Measurements from ENCODE around the gene NEO1. TPM values are rescaled to one million over a fixed set of nuclear protein-coding genes. Genes with fewer than 3 reads are reported as not detected.

The NEO1 gene
- total RNA-seq, 1 experiment from 2014 or later, result 12.4 TPM

DNA sequence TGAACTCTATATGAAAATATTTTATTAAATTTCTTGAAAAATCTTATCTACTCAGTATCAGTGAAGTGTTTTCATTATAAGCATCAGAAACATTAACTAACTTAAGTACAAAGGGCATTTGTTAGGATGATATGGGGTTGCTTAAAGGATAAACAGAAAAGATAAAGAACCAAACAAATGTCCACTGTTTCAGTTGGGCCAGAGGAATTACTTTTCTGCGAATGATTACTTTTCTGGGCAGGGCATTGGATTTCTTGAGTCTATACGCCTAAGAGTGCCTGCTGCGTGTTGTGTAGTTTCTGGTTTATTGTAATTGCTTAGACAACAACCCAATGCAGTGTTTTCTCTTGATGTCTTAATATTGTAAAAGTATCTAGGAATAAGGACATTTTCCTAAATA, 52.8 kb downstream of the NEO1 start:
- Histone ChIP-seq H3K36me3 (ENCODE audit: control insufficient read depth, insufficient read depth, low read length) (no peaks in the 10 kb centered on the region), H3K9me3 (no peaks in the 10 kb centered on the region), H3K27me3 (replicated peaks; ENCODE audit: control insufficient read depth, insufficient read depth, low read length) (no peaks in the 10 kb centered on the region), H3K4me1 (peaks cover 10% of the 10 kb centered on the region; the same call in 1 of the 2 replicates), H3K4me3 (ENCODE audit: low read depth, low read length) (no peak overlapping the region)
- H3K4me3 Mint-ChIP-seq (ENCODE audit: unreplicated experiment), result no peak overlapping the region
- no peak for DNase-seq
- BruUV-seq (replicated peaks), result no TSS peak
- no peak overlapping the region for H3K27ac Mint-ChIP-seq (ENCODE audit: unreplicated experiment)
- TF ChIP-seq, protein P1, sequence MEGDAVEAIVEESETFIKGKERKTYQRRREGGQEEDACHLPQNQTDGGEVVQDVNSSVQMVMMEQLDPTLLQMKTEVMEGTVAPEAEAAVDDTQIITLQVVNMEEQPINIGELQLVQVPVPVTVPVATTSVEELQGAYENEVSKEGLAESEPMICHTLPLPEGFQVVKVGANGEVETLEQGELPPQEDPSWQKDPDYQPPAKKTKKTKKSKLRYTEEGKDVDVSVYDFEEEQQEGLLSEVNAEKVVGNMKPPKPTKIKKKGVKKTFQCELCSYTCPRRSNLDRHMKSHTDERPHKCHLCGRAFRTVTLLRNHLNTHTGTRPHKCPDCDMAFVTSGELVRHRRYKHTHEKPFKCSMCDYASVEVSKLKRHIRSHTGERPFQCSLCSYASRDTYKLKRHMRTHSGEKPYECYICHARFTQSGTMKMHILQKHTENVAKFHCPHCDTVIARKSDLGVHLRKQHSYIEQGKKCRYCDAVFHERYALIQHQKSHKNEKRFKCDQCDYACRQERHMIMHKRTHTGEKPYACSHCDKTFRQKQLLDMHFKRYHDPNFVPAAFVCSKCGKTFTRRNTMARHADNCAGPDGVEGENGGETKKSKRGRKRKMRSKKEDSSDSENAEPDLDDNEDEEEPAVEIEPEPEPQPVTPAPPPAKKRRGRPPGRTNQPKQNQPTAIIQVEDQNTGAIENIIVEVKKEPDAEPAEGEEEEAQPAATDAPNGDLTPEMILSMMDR (IDR thresholded peaks at IDR 0.05; ENCODE audit: insufficient read depth in 1 of 2, low read depth in 1 of 2, low read length in 1 of 2, severe bottlenecking in 1 of 2, unreplicated experiment in 1 of 2), result no peak
- intact Hi-C loops (cut with micrococcal nuclease; ENCODE audit: unreplicated experiment), result no loop called here
- H3K4me1 Mint-ChIP-seq (ENCODE audit: low read depth, unreplicated experiment), result peaks cover 5% of the 10 kb centered on the region
- peaks cover 7% of the 10 kb centered on the region for H3K27me3 Mint-ChIP-seq (ENCODE audit: insufficient read depth, unreplicated experiment)
- ChIA-PET CTCF (no interaction called here), POLR2A (no interaction called here)
- H3K9me3 Mint-ChIP-seq (ENCODE audit: unreplicated experiment), result no peaks in the 10 kb centered on the region
- H3K36me3 Mint-ChIP-seq (ENCODE audit: insufficient read depth, unreplicated experiment), result no peaks in the 10 kb centered on the region

DNA sequence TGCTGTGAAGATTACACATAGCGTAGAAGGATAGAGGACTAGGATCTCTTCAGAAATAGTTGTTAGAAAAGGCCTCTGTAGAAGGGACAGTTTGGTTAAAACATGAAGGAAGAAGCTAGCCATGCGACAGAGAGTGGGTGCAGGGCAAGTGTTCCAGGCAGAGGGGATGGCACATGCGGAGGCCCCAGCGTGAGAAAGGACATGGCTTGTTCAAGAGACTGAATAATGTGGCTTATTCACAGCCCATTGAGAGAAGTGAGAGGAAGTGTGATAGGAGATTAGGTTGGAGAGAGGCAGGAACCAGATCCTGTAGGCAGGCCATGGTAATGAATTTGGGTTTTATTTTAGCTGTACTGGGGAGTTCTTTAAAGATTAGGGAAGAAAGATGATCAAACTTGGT, 56.4 kb downstream of the NEO1 start:
- no peak for DNase-seq
- Histone ChIP-seq H3K36me3 (ENCODE audit: control insufficient read depth, insufficient read depth, low read length) (no peaks in the 10 kb centered on the region), H3K9me3 (no peaks in the 10 kb centered on the region), H3K27me3 (replicated peaks; ENCODE audit: control insufficient read depth, insufficient read depth, low read length) (no peaks in the 10 kb centered on the region), H3K4me1 (no peaks in the 10 kb centered on the region), H3K4me3 (ENCODE audit: low read depth, low read length) (no peak overlapping the region)
- no TSS peak for BruUV-seq (replicated peaks)
- Mint-ChIP-seq H3K4me3 (ENCODE audit: unreplicated experiment) (no peak overlapping the region), H3K27me3 (ENCODE audit: insufficient read depth, unreplicated experiment) (peaks cover 7% of the 10 kb centered on the region), H3K36me3 (ENCODE audit: insufficient read depth, unreplicated experiment) (no peaks in the 10 kb centered on the region), H3K4me1 (ENCODE audit: low read depth, unreplicated experiment) (peaks cover 10% of the 10 kb centered on the region), H3K9me3 (ENCODE audit: unreplicated experiment) (no peaks in the 10 kb centered on the region), H3K27ac (ENCODE audit: unreplicated experiment) (no peak overlapping the region)
- TF ChIP-seq, protein P1 (IDR thresholded peaks at IDR 0.05; ENCODE audit: insufficient read depth in 1 of 2, low read depth in 1 of 2, low read length in 1 of 2, severe bottlenecking in 1 of 2, unreplicated experiment in 1 of 2), result no peak
- intact Hi-C loops (cut with micrococcal nuclease; ENCODE audit: unreplicated experiment), result no loop called here
- ChIA-PET CTCF (no interaction called here), POLR2A (no interaction called here)

DNA sequence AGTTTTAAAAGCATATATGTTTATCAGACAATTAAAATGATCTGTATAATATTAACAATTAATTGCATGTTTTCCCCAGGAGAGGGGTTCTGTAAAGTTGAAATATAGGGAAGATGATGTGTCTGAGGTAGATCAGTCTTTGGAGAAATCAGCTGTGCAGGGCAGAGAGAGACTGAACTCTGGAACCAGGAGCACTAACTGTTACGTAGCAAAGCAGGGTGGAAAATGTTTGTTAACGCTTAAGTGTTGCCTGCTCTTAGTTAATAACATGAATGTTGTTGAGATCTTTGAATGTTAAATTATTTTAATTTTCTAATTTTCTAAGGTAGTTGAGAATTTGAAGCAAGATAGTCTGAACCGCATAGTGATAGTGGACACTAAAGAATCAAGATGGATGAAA, 57.5 kb downstream of the NEO1 start:
- Histone ChIP-seq H3K4me1 (no peaks in the 10 kb centered on the region), H3K27me3 (replicated peaks; ENCODE audit: control insufficient read depth, insufficient read depth, low read length) (no peaks in the 10 kb centered on the region), H3K36me3 (ENCODE audit: control insufficient read depth, insufficient read depth, low read length) (no peaks in the 10 kb centered on the region), H3K9me3 (no peaks in the 10 kb centered on the region), H3K4me3 (ENCODE audit: low read depth, low read length) (no peak overlapping the region)
- intact Hi-C loops (cut with micrococcal nuclease; ENCODE audit: unreplicated experiment), result no loop called here
- Mint-ChIP-seq H3K9me3 (ENCODE audit: unreplicated experiment) (no peaks in the 10 kb centered on the region), H3K4me3 (ENCODE audit: unreplicated experiment) (no peak overlapping the region), H3K27ac (ENCODE audit: unreplicated experiment) (no peak overlapping the region), H3K36me3 (ENCODE audit: insufficient read depth, unreplicated experiment) (no peaks in the 10 kb centered on the region), H3K27me3 (ENCODE audit: insufficient read depth, unreplicated experiment) (peaks cover 7% of the 10 kb centered on the region), H3K4me1 (ENCODE audit: low read depth, unreplicated experiment) (peaks cover 10% of the 10 kb centered on the region)
- DNase-seq, result no peak
- CTCF ChIA-PET, result no interaction called here
- POLR2A ChIA-PET, result no interaction called here
- BruUV-seq (replicated peaks), result no TSS peak
- TF ChIP-seq, protein P1 (IDR thresholded peaks at IDR 0.05; ENCODE audit: insufficient read depth in 1 of 2, low read depth in 1 of 2, low read length in 1 of 2, severe bottlenecking in 1 of 2, unreplicated experiment in 1 of 2), result no peak
